HCT116 (cell line): Measurements from ENCODE around the gene NIM1K.

Experiments
- CTCF ChIP-seq, 3 experiments: fragments of 200-600 bp in 1 of 3; sonication (generic) in 1 of 3; IDR thresholded peaks in 2 of 3; conservative IDR thresholded peaks in 1 of 3; 2 replicates each; pipeline ENCODE4 v1.5.1; 2012 to 2017; ENCODE audit warnings: low read depth in 2 of 3, low read length in 2 of 3, antibody characterized with exemption in 1 of 3, borderline replicate concordance in 1 of 3, control low read depth in 1 of 3, mild to moderate bottlenecking in 1 of 3, mixed read lengths in 1 of 3, mixed run types in 1 of 3, moderate library complexity in 1 of 3; ENCODE audit not compliant: insufficient read depth in 1 of 3
- EZH2 ChIP-seq: fragments of 200-600 bp; sonication (generic); IDR thresholded peaks from 2 replicates; pipeline ENCODE4 v1.6.1; 2017; ENCODE audit warnings: antibody characterized with exemption, mixed run types
- TCF7L2 ChIP-seq: IDR thresholded peaks from 2 replicates; pipeline ENCODE4 v1.7.0; 2011; ENCODE audit warnings: borderline replicate concordance, inconsistent platforms; ENCODE audit not compliant: insufficient read depth, insufficient read length; ENCODE audit errors: extremely low read depth
- ZNF274 ChIP-seq: fragments of 200-500 bp; sonication (Bioruptor generic); IDR thresholded peaks from 2 replicates; pipeline ENCODE4 v1.6.1; 2014; ENCODE audit warnings: mild to moderate bottlenecking, low read depth, low read length, inconsistent platforms

GRCh38 chr5:43296835-43297234 is 104.8 kb downstream of the NIM1K start:
- TF ChIP-seq CTCF (IDR thresholded peaks at IDR 0.05 in 2 of 3, conservative IDR thresholded peaks at IDR 0.05 in 1 of 3; ENCODE audit: borderline replicate concordance in 1 of 3, insufficient read depth in 1 of 3, low read depth in 2 of 3, low read length in 2 of 3): no peak
- TF ChIP-seq ZNF274: no peak
- no peak for TF ChIP-seq TCF7L2
- TF ChIP-seq EZH2: no peak
